HEK293 (cell line): ENCODE results near the gene CAMP.

Experiments
- CTCF ChIA-PET: fragments of 350-600 bp; formaldehyde crosslinking; extraction: SDS; loops from one replicate; lab custom pipeline; 2021; ENCODE audit warnings: antibody characterized with exemption; lab: Yijun Ruan, JAX
- POLR2A ChIA-PET: fragments of 300-600 bp; formaldehyde crosslinking; extraction: SDS; loops from one replicate; lab custom pipeline; 2020; ENCODE audit warnings: antibody characterized with exemption, inconsistent platforms; lab: Yijun Ruan, JAX
- H3K27ac ChIP-seq: fragments of 200-500 bp; sonication (Bioruptor generic); 2 replicates; pipeline ENCODE4 v1.5.1; 2014; ENCODE audit warnings: low read depth, low read length, control low read depth, inconsistent platforms; ENCODE audit errors: extremely low read depth
- H3K36me3 ChIP-seq, 2 experiments: fragments of 200-500 bp in 1 of 2; sonication (Bioruptor generic) in 1 of 2; 1 replicate in 1 of 2; 2 replicates in 1 of 2; pipeline ENCODE4 v1.5.1; 2014 to 2017; ENCODE audit warnings: inconsistent platforms in 2 of 2, low read length in 2 of 2; ENCODE audit not compliant: control insufficient read depth in 2 of 2, insufficient read depth in 1 of 2
- H3K4me1 ChIP-seq: fragments of 200-500 bp; sonication (Bioruptor generic); 2 replicates; pipeline ENCODE4 v1.5.1; 2014; ENCODE audit warnings: mild to moderate bottlenecking, low read length, inconsistent platforms; ENCODE audit not compliant: control insufficient read depth, insufficient read depth
- H3K4me3 ChIP-seq: 2 replicates; pipeline ENCODE4 v1.5.1; 2011; ENCODE audit warnings: low read depth, mild to moderate bottlenecking, control low read depth, low read length, moderate library complexity
- H3K9me3 ChIP-seq: fragments of 200-500 bp; sonication (Bioruptor generic); 2 replicates; pipeline ENCODE4 v1.5.1; 2014; ENCODE audit warnings: low read depth, low read length, inconsistent platforms; ENCODE audit not compliant: control insufficient read depth, insufficient read depth
- ATF2 ChIP-seq: fragments of 450-650 bp; formaldehyde crosslinking; IDR thresholded peaks from 2 replicates; pipeline ENCODE4 v1.5.1; 2016; ENCODE audit warnings: missing biosample characterization, missing genetic modification characterization, low read depth
- CTCF ChIP-seq: fragments of 450-650 bp; formaldehyde crosslinking; IDR thresholded peaks from 2 replicates; pipeline ENCODE4 v1.5.1; 2016; ENCODE audit warnings: missing biosample characterization, missing genetic modification characterization
- EGR2 ChIP-seq: fragments of 450-650 bp; formaldehyde crosslinking; IDR thresholded peaks from 2 replicates; pipeline ENCODE4 v1.5.1; 2016; ENCODE audit warnings: low read depth, missing biosample characterization, missing genetic modification characterization
- GFI1B ChIP-seq: fragments of 450-650 bp; formaldehyde crosslinking; IDR thresholded peaks from 2 replicates; pipeline ENCODE4 v1.5.1; 2016; ENCODE audit warnings: missing biosample characterization, missing genetic modification characterization
- GLIS2 ChIP-seq: fragments of 450-650 bp; formaldehyde crosslinking; IDR thresholded peaks from 2 replicates; pipeline ENCODE4 v1.5.1; 2016; ENCODE audit warnings: missing biosample characterization, missing genetic modification characterization
- KLF9 ChIP-seq: fragments of 450-650 bp; formaldehyde crosslinking; IDR thresholded peaks from 2 replicates; pipeline ENCODE4 v1.5.1; 2016; ENCODE audit warnings: missing biosample characterization, missing genetic modification characterization, low read depth
- OVOL3 ChIP-seq: fragments of 450-650 bp; formaldehyde crosslinking; IDR thresholded peaks from 2 replicates; pipeline ENCODE4 v1.5.1; 2016; ENCODE audit warnings: missing biosample characterization, missing genetic modification characterization
- PRDM6 ChIP-seq: fragments of 450-650 bp; formaldehyde crosslinking; IDR thresholded peaks from 2 replicates; pipeline ENCODE4 v1.5.1; 2017; ENCODE audit warnings: missing biosample characterization, missing genetic modification characterization
- SALL2 ChIP-seq: fragments of 450-650 bp; formaldehyde crosslinking; IDR thresholded peaks from 2 replicates; pipeline ENCODE4 v1.5.0; 2017; ENCODE audit warnings: missing biosample characterization, mild to moderate bottlenecking, missing genetic modification characterization, borderline replicate concordance
- ZBTB21 ChIP-seq: fragments of 450-650 bp; formaldehyde crosslinking; IDR thresholded peaks from 2 replicates; pipeline ENCODE4 v1.5.1; 2017; ENCODE audit warnings: missing biosample characterization, missing genetic modification characterization
- ZBTB49 ChIP-seq: fragments of 450-650 bp; formaldehyde crosslinking; IDR thresholded peaks from 2 replicates; pipeline ENCODE4 v1.5.1; 2016; ENCODE audit warnings: missing biosample characterization, missing genetic modification characterization, low read depth
- ZNF148 ChIP-seq: fragments of 450-650 bp; formaldehyde crosslinking; IDR thresholded peaks from 2 replicates; pipeline ENCODE4 v1.5.0; 2017; ENCODE audit warnings: missing biosample characterization, missing genetic modification characterization, borderline replicate concordance
- ZNF175 ChIP-seq: fragments of 450-650 bp; formaldehyde crosslinking; IDR thresholded peaks from 2 replicates; pipeline ENCODE4 v1.5.1; 2016; ENCODE audit warnings: missing biosample characterization, missing genetic modification characterization
- ZNF221 ChIP-seq: fragments of 450-650 bp; formaldehyde crosslinking; IDR thresholded peaks from 2 replicates; pipeline ENCODE4 v1.5.1; 2017; ENCODE audit warnings: missing biosample characterization, missing genetic modification characterization, borderline replicate concordance
- ZNF423 ChIP-seq: fragments of 450-650 bp; formaldehyde crosslinking; IDR thresholded peaks from 2 replicates; pipeline ENCODE4 v1.5.1; 2016; ENCODE audit warnings: missing biosample characterization, missing genetic modification characterization
- ZNF473 ChIP-seq: fragments of 450-650 bp; formaldehyde crosslinking; IDR thresholded peaks from 2 replicates; pipeline ENCODE4 v1.5.1; 2017; ENCODE audit warnings: missing biosample characterization, missing genetic modification characterization
- ZNF521 ChIP-seq: fragments of 450-650 bp; formaldehyde crosslinking; IDR thresholded peaks from 2 replicates; pipeline ENCODE4 v1.5.1; 2017; ENCODE audit warnings: missing biosample characterization, mild to moderate bottlenecking, missing genetic modification characterization
- ZNF585B ChIP-seq: fragments of 450-650 bp; formaldehyde crosslinking; IDR thresholded peaks from 2 replicates; pipeline ENCODE4 v1.5.1; 2016; ENCODE audit warnings: missing biosample characterization, missing genetic modification characterization
- ZNF624 ChIP-seq: fragments of 450-650 bp; formaldehyde crosslinking; IDR thresholded peaks from 2 replicates; pipeline ENCODE4 v1.5.1; 2017; ENCODE audit warnings: missing biosample characterization, missing genetic modification characterization
- ZNF654 ChIP-seq: fragments of 450-650 bp; formaldehyde crosslinking; IDR thresholded peaks from 2 replicates; pipeline ENCODE4 v1.5.1; 2016; ENCODE audit warnings: low read depth, missing biosample characterization, missing genetic modification characterization
- ZNF837 ChIP-seq: fragments of 450-650 bp; formaldehyde crosslinking; IDR thresholded peaks from 2 replicates; pipeline ENCODE4 v1.5.1; 2016; ENCODE audit warnings: missing biosample characterization, missing genetic modification characterization
- ZSCAN16 ChIP-seq: fragments of 450-650 bp; formaldehyde crosslinking; IDR thresholded peaks from 2 replicates; pipeline ENCODE4 v1.5.1; 2016; ENCODE audit warnings: missing biosample characterization, missing genetic modification characterization
- ZXDB ChIP-seq: fragments of 450-650 bp; formaldehyde crosslinking; IDR thresholded peaks from 2 replicates; pipeline ENCODE4 v1.5.1; 2016; ENCODE audit warnings: missing biosample characterization, missing genetic modification characterization
- TF ChIP-seq, protein P1 (sequence below): fragments of 450-650 bp; IDR thresholded peaks from 2 replicates; pipeline ENCODE4 v1.5.1; 2018; ENCODE audit warnings: missing biosample characterization, missing genetic modification characterization
- TF ChIP-seq, protein P2 (sequence below): fragments of 450-650 bp; formaldehyde crosslinking; IDR thresholded peaks from 2 replicates; pipeline ENCODE4 v1.5.1; 2017; ENCODE audit warnings: missing biosample characterization, missing genetic modification characterization

Gene CAMP

DNA sequence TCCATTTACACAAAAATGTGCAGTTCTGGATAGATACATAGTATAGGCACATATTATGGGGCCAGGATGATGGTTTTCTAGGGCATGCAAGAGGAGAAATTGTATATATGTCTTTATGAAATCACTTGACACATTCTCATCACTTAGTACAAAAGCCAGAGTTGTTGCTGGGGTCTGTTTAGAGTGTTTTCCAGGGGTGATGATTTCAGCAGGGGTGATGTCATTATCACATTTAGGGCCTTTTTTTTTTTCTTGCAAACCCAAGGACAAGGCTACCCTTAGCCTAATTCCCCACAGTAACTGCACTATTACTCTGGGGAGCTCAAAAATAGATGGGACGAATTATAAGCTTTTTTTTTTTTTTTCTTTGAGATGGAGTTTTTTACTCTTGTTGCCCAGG lies 21.2 kb downstream of the CAMP start:
- H3K27ac ChIP-seq: no peak overlapping the region
- POLR2A ChIA-PET: no interaction called here
- H3K36me3 ChIP-seq: peaks cover under 1 to 33% of the 10 kb centered on the region in 2 experiments; a peak in 2 of 3 replicates
- H3K4me3 ChIP-seq: no peak overlapping the region
- no peaks in the 10 kb centered on the region for H3K9me3 ChIP-seq
- CTCF ChIA-PET: interaction anchor here (0.6 to 1.6 kb wide), 3 partner anchors 10 to 192 kb away, joined by 3 to 6 read pairs (median 5); no protein-coding TSS in a partner anchor
- no peaks in the 10 kb centered on the region for H3K4me1 ChIP-seq
- TF ChIP-seq GFI1B (tag by site-specific recombination) (no peak), GLIS2 (tag by site-specific recombination) (no peak), ZNF654 (no peak), ZSCAN16 (tag by site-specific recombination) (no peak), ZNF837 (tag by site-specific recombination) (no peak), ZBTB21 (peak; percentile 43; the same call in 1 of the 2 replicates), ZNF624 (tag by site-specific recombination) (no peak), ZNF148 (no peak), CTCF (tag by site-specific recombination) (no peak), SALL2 (tag by site-specific recombination) (no peak), ZNF423 (tag by site-specific recombination) (no peak), ZNF585B (tag by site-specific recombination) (no peak), KLF9 (tag by site-specific recombination) (no peak), ZNF175 (tag by site-specific recombination) (no peak), ATF2 (tag by site-specific recombination) (peak; percentile 65; the same call in 1 of the 2 replicates), ZNF221 (tag by site-specific recombination) (no peak), EGR2 (tag by site-specific recombination) (no peak), PRDM6 (tag by site-specific recombination) (0 out of 2 replicates have a peak, but pooled peaks have one; percentile 27), ZNF521 (tag by site-specific recombination) (no peak), OVOL3 (tag by site-specific recombination) (no peak), ZBTB49 (tag by site-specific recombination) (no peak), ZNF473 (tag by site-specific recombination) (no peak), ZXDB (tag by site-specific recombination) (peak; percentile 88)
- TF ChIP-seq, protein P1, sequence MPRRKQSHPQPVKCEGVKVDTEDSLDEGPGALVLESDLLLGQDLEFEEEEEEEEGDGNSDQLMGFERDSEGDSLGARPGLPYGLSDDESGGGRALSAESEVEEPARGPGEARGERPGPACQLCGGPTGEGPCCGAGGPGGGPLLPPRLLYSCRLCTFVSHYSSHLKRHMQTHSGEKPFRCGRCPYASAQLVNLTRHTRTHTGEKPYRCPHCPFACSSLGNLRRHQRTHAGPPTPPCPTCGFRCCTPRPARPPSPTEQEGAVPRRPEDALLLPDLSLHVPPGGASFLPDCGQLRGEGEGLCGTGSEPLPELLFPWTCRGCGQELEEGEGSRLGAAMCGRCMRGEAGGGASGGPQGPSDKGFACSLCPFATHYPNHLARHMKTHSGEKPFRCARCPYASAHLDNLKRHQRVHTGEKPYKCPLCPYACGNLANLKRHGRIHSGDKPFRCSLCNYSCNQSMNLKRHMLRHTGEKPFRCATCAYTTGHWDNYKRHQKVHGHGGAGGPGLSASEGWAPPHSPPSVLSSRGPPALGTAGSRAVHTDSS: no peak
- TF ChIP-seq, protein P2, sequence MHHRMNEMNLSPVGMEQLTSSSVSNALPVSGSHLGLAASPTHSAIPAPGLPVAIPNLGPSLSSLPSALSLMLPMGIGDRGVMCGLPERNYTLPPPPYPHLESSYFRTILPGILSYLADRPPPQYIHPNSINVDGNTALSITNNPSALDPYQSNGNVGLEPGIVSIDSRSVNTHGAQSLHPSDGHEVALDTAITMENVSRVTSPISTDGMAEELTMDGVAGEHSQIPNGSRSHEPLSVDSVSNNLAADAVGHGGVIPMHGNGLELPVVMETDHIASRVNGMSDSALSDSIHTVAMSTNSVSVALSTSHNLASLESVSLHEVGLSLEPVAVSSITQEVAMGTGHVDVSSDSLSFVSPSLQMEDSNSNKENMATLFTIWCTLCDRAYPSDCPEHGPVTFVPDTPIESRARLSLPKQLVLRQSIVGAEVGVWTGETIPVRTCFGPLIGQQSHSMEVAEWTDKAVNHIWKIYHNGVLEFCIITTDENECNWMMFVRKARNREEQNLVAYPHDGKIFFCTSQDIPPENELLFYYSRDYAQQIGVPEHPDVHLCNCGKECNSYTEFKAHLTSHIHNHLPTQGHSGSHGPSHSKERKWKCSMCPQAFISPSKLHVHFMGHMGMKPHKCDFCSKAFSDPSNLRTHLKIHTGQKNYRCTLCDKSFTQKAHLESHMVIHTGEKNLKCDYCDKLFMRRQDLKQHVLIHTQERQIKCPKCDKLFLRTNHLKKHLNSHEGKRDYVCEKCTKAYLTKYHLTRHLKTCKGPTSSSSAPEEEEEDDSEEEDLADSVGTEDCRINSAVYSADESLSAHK (tag by site-specific recombination): no peak
